HepG2 (cell line): Measurements from ENCODE around the gene CACNA1C. TPM values are rescaled to one million over a fixed set of nuclear protein-coding genes. Genes with fewer than 3 reads are reported as not detected.

Experiments
- ATAC-seq: fragments of 200-7000 bp; cut with Tn5 transposase; 3 replicates; pipeline ENCODE4 v1.9.1; 2020; ENCODE audit warnings: mild to moderate bottlenecking, moderate library complexity
- BruUV-seq: library from RNA; stranded (reverse); fragments of 400-500 nt; replicated peaks from 2 replicates; lab custom pipeline; 2021; lab: Mats Ljungman, UMichigan
- CTCF ChIA-PET: fragments of 300-600 bp; formaldehyde crosslinking; extraction: SDS; loops from one replicate; lab custom pipeline; 2021; ENCODE audit warnings: low total read pairs, inconsistent platforms, low intra/inter-chr PET ratio; lab: Yijun Ruan, JAX
- POLR2A ChIA-PET: fragments of 350-600 bp; sonication (Branson Sonifier 250); formaldehyde crosslinking; loops from one replicate; lab custom pipeline; 2020; ENCODE audit warnings: antibody characterized with exemption, inconsistent platforms; lab: Yijun Ruan, JAX
- DNase-seq: peaks from one replicate; pipeline ENCODE4 v3.0.0-alpha.2; 2015; ENCODE audit warnings: low spot score
- FAIRE-seq: peaks from 3 replicates; lab custom pipeline; 2011; peaks lifted over from hg19 to GRCh38; lab: Jason Lieb, UNC
- H2AFZ ChIP-seq: one replicate; pipeline ENCODE4 v1.6.1; 2011; ENCODE audit warnings: low read length, inconsistent platforms
- H3K27ac ChIP-seq: fragments of 300-600 bp; 3 replicates; pipeline ENCODE4 v1.8.0; 2011; ENCODE audit warnings: mixed run types, mild to moderate bottlenecking, mixed read lengths, low read length, inconsistent platforms; ENCODE audit not compliant: insufficient read depth; ENCODE audit errors: extremely low read length
- H3K27me3 ChIP-seq, 2 experiments: fragments of 200-600 bp in 1 of 2; 2 replicates in 1 of 2; 3 replicates in 1 of 2; pipeline versions ENCODE4 v1.6.0 to v1.8.0; 2011; ENCODE audit warnings: low read length in 2 of 2, mild to moderate bottlenecking in 2 of 2, moderate library complexity in 2 of 2, inconsistent platforms in 1 of 2; ENCODE audit not compliant: insufficient read depth in 2 of 2, control insufficient read depth in 1 of 2
- H3K36me3 ChIP-seq, 2 experiments: fragments of 200-600 bp in 1 of 2; replicated peaks in 1 of 2; 2 replicates in 1 of 2; 3 replicates in 1 of 2; pipeline versions ENCODE4 v1.5.1 to v1.8.0; 2011; ENCODE audit warnings: low read length in 2 of 2, inconsistent platforms in 1 of 2; ENCODE audit not compliant: insufficient read depth in 2 of 2, control insufficient read depth in 1 of 2
- H3K4me1 ChIP-seq: 2 replicates; pipeline ENCODE4 v1.5.1; 2012; ENCODE audit warnings: low read length, inconsistent platforms; ENCODE audit not compliant: insufficient read depth
- H3K4me2 ChIP-seq: 2 replicates; pipeline ENCODE4 v1.6.0; 2011; ENCODE audit warnings: low read depth, low read length, inconsistent platforms
- H3K4me3 ChIP-seq, 3 experiments: fragments of 200-600 bp in 1 of 3; sonication (generic), shearing (Covaris generic) in 1 of 3; replicated peaks in 1 of 3; 2 replicates each; pipeline ENCODE4 v1.5.1; 2011 to 2016; ENCODE audit warnings: low read length in 3 of 3, inconsistent platforms in 2 of 3, low read depth in 2 of 3, mild to moderate bottlenecking in 2 of 3, control low read depth in 1 of 3, mixed read lengths in 1 of 3; ENCODE audit not compliant: insufficient read depth in 1 of 3
- H3K79me2 ChIP-seq: one replicate; pipeline ENCODE4 v1.6.1; 2011; ENCODE audit warnings: low read length, inconsistent platforms; ENCODE audit not compliant: insufficient read depth
- H3K9ac ChIP-seq: 2 replicates; pipeline ENCODE4 v1.6.0; 2011; ENCODE audit warnings: mild to moderate bottlenecking, low read depth, low read length, inconsistent platforms; ENCODE audit not compliant: insufficient read depth
- H3K9me3 ChIP-seq: 2 replicates; pipeline ENCODE4 v1.5.1; 2012; ENCODE audit warnings: mild to moderate bottlenecking, low read length
- H4K20me1 ChIP-seq: 2 replicates; pipeline ENCODE4 v1.6.0; 2011; ENCODE audit warnings: inconsistent platforms, mild to moderate bottlenecking, low read length, moderate library complexity; ENCODE audit not compliant: insufficient read depth
- CREM ChIP-seq, 2 experiments: sonication (generic) in 1 of 2; formaldehyde crosslinking in 1 of 2; IDR thresholded peaks; 2 replicates each; pipeline versions ENCODE4 v1.4.0 to v1.6.1; 2016 to 2020; ENCODE audit warnings: antibody characterized with exemption in 1 of 2, mild to moderate bottlenecking in 1 of 2, missing genetic modification reagents in 1 of 2
- FOXP1 ChIP-seq, 2 experiments: fragments of 450-650 bp in 1 of 2; IDR thresholded peaks; 2 replicates each; pipeline ENCODE4 v1.6.1; 2017 to 2018; ENCODE audit warnings: antibody characterized with exemption in 1 of 2
- IKZF1 ChIP-seq: fragments of 450-650 bp; IDR thresholded peaks from 2 replicates; pipeline ENCODE4 v1.7.1; 2016
- MLLT10 ChIP-seq: sonication (generic); formaldehyde crosslinking; IDR thresholded peaks from 2 replicates; pipeline ENCODE4 v1.4.0; 2020; ENCODE audit warnings: missing genetic modification reagents
- RERE ChIP-seq: IDR thresholded peaks from 2 replicates; pipeline ENCODE4 v1.6.1; 2016; ENCODE audit warnings: low read depth, missing genetic modification reagents, missing compliant biosample characterization
- SIN3A ChIP-seq: IDR thresholded peaks from 2 replicates; pipeline ENCODE4 v1.6.1; 2011; ENCODE audit warnings: low read depth, mild to moderate bottlenecking, control low read depth, low read length, borderline replicate concordance
- TBL1XR1 ChIP-seq: fragments of 150-350 bp; IDR thresholded peaks from 2 replicates; pipeline ENCODE4 v1.6.1; 2014; ENCODE audit warnings: borderline replicate concordance, low read length; ENCODE audit not compliant: partially characterized antibody
- ZFP1 ChIP-seq: IDR thresholded peaks from 2 replicates; pipeline ENCODE4 v1.6.1; 2016
- ZKSCAN1 ChIP-seq: fragments of 150-350 bp; IDR thresholded peaks from 2 replicates; pipeline ENCODE4 v1.6.1; 2014; ENCODE audit warnings: low read length
- ZKSCAN5 ChIP-seq: sonication (generic); formaldehyde crosslinking; IDR thresholded peaks from 2 replicates; pipeline ENCODE4 v1.5.1; 2020; ENCODE audit warnings: mild to moderate bottlenecking, missing genetic modification reagents
- ZNF280D ChIP-seq: sonication (generic); formaldehyde crosslinking; IDR thresholded peaks from 2 replicates; pipeline ENCODE4 v1.5.1; 2020; ENCODE audit warnings: mild to moderate bottlenecking, missing genetic modification reagents
- ZNF552 ChIP-seq: sonication (generic); formaldehyde crosslinking; IDR thresholded peaks from 2 replicates; pipeline ENCODE4 v1.9.0; 2022; ENCODE audit warnings: missing genetic modification reagents, mild to moderate bottlenecking, borderline replicate concordance
- ZNF775 ChIP-seq: sonication (generic); formaldehyde crosslinking; IDR thresholded peaks from 2 replicates; pipeline ENCODE4 v1.4.0; 2020; ENCODE audit warnings: missing genetic modification reagents, mild to moderate bottlenecking, moderate library complexity, borderline replicate concordance
- ZSCAN12 ChIP-seq: sonication (generic); formaldehyde crosslinking; IDR thresholded peaks from 2 replicates; pipeline ENCODE4 v1.9.0; 2021; ENCODE audit warnings: mild to moderate bottlenecking, missing genetic modification reagents
- WGBS: methylation state at CpG from one replicate; pipeline ENCODE4 v1.1.6; 2017; ENCODE audit warnings: low lambda C conversion rate; 5-methylcytosine and 5-hydroxymethylcytosine counted together
- in situ Hi-C: cut with HindIII; loops from 2 replicates; pipeline ENCODE4 v1.10.0; 2017; ENCODE audit warnings: low pct_unique_long_range_greater_than_20kb; ENCODE audit not compliant: extremely low pct_ligation_motif_present
- intact Hi-C: fragments of 100-400 bp; cut with micrococcal nuclease; formaldehyde crosslinking; loops from one replicate; pipeline ENCODE4 v1.10.0; 2022; ENCODE audit not compliant: unreplicated experiment
- polyA plus RNA-seq, 8 experiments: library from polyadenylated mRNA; depleted of rRNA in 3 of 8; stranded (reverse) in 7 of 8; unstranded in 1 of 8; fragments of >200 nt; fragmentation: Illumina TruSeq in 4 of 8; extraction: Trizol in 4 of 8; gene quantifications; 2 replicates each; pipeline versions ENCODE4 v1.2.1 to v1.2.3, GENCODE V29; 2011 to 2016; ENCODE audit warnings: low read depth in 4 of 8, missing spikeins in 1 of 8, mixed read lengths in 1 of 8; ENCODE audit not compliant: insufficient read depth in 1 of 8
- total RNA-seq, 5 experiments: library from RNA; depleted of rRNA; stranded (reverse); fragments of >200 nt; fragmentation: Illumina TruSeq; extraction: Trizol; gene quantifications; 2 replicates each; pipeline ENCODE4 v1.2.3, GENCODE V29; 2016; ENCODE audit warnings: low read depth in 1 of 5

CACNA1C gene
- total and polyA plus RNA-seq, 2 of the 13 experiments (the other 11 are each of a cell fraction or from before 2014, with no cell fraction given), result not detected

GRCh38 chr12:2484141-2484776 lies 431.5 kb downstream of the CACNA1C start (continued):
- no peak for TF ChIP-seq RERE (CRISPR knock-in tag)
- no peak for TF ChIP-seq ZKSCAN1
- no peak for TF ChIP-seq ZNF552 (CRISPR knock-in tag)

- Histone ChIP-seq H2AFZ (no peak overlapping the region), H3K4me1 (no peaks in the 10 kb centered on the region), H3K4me2 (no peak overlapping the region), H3K9me3 (no peaks in the 10 kb centered on the region), H3K9ac (no peak overlapping the region), H3K27ac (no peak overlapping the region), H3K79me2 (no peaks in the 10 kb centered on the region), H3K4me3 (no peak overlapping the region), H3K27me3 (peaks cover 2 to 82% of the 10 kb centered on the region in 2 experiments; a peak in 4 of 5 replicates), H3K36me3 (no peaks in the 10 kb centered on the region), H4K20me1 (no peaks in the 10 kb centered on the region)
- intact Hi-C loops, result no loop called here
- POLR2A ChIA-PET, result no interaction called here
- 3% methylated on average over 3 of the region's 7 CpGs for WGBS
- DNase-seq, result no peak
- ATAC-seq, result no peak
- CTCF ChIA-PET, result no interaction called here
- no peak for FAIRE-seq
- no TSS peak for BruUV-seq
- in situ Hi-C loops, result no loop called here
- no peak for TF ChIP-seq ZNF775 (CRISPR knock-in tag)
- TF ChIP-seq ZSCAN12, result no peak
- no peak for TF ChIP-seq FOXP1 (IDR thresholded peaks at IDR 0.05)
- no peak for TF ChIP-seq FOXP1 (CRISPR knock-in tag; IDR thresholded peaks at IDR 0.05)
- no peak for TF ChIP-seq CREM (IDR thresholded peaks at IDR 0.05)
- no peak for TF ChIP-seq CREM (CRISPR knock-in tag; IDR thresholded peaks at IDR 0.05)
- no peak for TF ChIP-seq MLLT10 (CRISPR knock-in tag)
- no peak for TF ChIP-seq ZKSCAN5 (CRISPR knock-in tag)
- no peak for TF ChIP-seq SIN3A
- no peak for TF ChIP-seq TBL1XR1
- TF ChIP-seq ZFP1, result no peak
- no peak for TF ChIP-seq IKZF1
- TF ChIP-seq ZNF280D, result no peak
These were observed 432.9 kb downstream of the CACNA1C start for GRCh38 chr12:2485681-2486080.
